ENCODE results near the gene GPA33. TPM values are rescaled to one million over a fixed set of nuclear protein-coding genes. Genes with fewer than 3 reads are reported as not detected.

The GPA33 gene
- total RNA-seq, 4 donors from 2014 or later = 87.4 to 568 (median 509) TPM

- H3K4me1 ChIP-seq = peaks cover 0 to 22% (median 11%) of the 10 kb centered on the region in 4 donors
- in situ Hi-C loops (cut with MboI; ENCODE audit: low pct_ligation_motif_present in 1 of 4, low pct_unique_long_range_greater_than_20kb in 1 of 4, low sequenced_read_pairs in 3 of 4) = loop anchor here in 1 of 4 donors (5.0 kb wide), 1 partner anchor 54 kb away; no protein-coding TSS in a partner anchor
- no peaks in the 10 kb centered on the region for H3K27me3 ChIP-seq
- H3K4me3 ChIP-seq = peak overlapping the region; percentile 12 to 45 (median 34)
- H3K9me3 ChIP-seq = no peaks in the 10 kb centered on the region
- intact Hi-C loops (cut with DNase I; ENCODE audit: low total_unique reads) = no loop called here
- peak; percentile 87 for DNase-seq
- peak overlapping the region; percentile 64 to 81 (median 76) for H3K27ac ChIP-seq
- 19% methylated on average over 47 of the region's 47 CpGs; no CpG with 5 or more reads in 1 of the 2 donors for WGBS, 2 donors (ENCODE audit: low coverage in 1 of 2)
- TF ChIP-seq POLR2AphosphoS5 (IDR thresholded peaks at IDR 0.05) (peak in 2 of 3 donors; percentile 74 to 84), CTCF (IDR thresholded peaks at IDR 0.05) (no peak), POLR2A (IDR thresholded peaks at IDR 0.05) (peak; percentile 69)
- no peaks in the 10 kb centered on the region for H3K36me3 ChIP-seq
Measured at GRCh38 chr1:167121375-167122120, 31.4 kb upstream of the GPA33 start.

GRCh38 chr1:167120899-167121298, 30.7 kb upstream of the GPA33 start:
- peak overlapping the region in 3 of 4 donors; percentile 29 to 45 (median 39) for H3K4me3 ChIP-seq
- H3K4me1 ChIP-seq = peaks cover 0 to 22% (median 11%) of the 10 kb centered on the region in 4 donors
- H3K27ac ChIP-seq = peak overlapping the region; percentile 64 to 81 (median 76)
- no peaks in the 10 kb centered on the region for H3K9me3 ChIP-seq
- TF ChIP-seq POLR2A (IDR thresholded peaks at IDR 0.05) = no peak
- no peak for TF ChIP-seq POLR2AphosphoS5 (IDR thresholded peaks at IDR 0.05)
- no peak for TF ChIP-seq CTCF (IDR thresholded peaks at IDR 0.05)
- no peak for TF ChIP-seq EP300 (IDR thresholded peaks at IDR 0.05; ENCODE audit: low read depth)
- no peak for DNase-seq
- no peaks in the 10 kb centered on the region for H3K36me3 ChIP-seq
- WGBS, 2 donors (ENCODE audit: low coverage in 1 of 2) = 30 to 54% methylated on average over 8 to 13 of the region's 13 CpGs
- intact Hi-C loops (cut with DNase I; ENCODE audit: low total_unique reads) = no loop called here
- H3K27me3 ChIP-seq = no peaks in the 10 kb centered on the region
- in situ Hi-C loops (cut with MboI; ENCODE audit: low pct_ligation_motif_present in 1 of 4, low pct_unique_long_range_greater_than_20kb in 1 of 4, low sequenced_read_pairs in 3 of 4) = loop anchor here in 1 of 4 donors (5.0 kb wide), 1 partner anchor 54 kb away; no protein-coding TSS in a partner anchor

GRCh38 chr1:167119696-167120095, 29.5 kb upstream of the GPA33 start:
- no peak for TF ChIP-seq POLR2AphosphoS5 (IDR thresholded peaks at IDR 0.05)
- no peak for TF ChIP-seq POLR2A (IDR thresholded peaks at IDR 0.05)
- TF ChIP-seq CTCF (IDR thresholded peaks at IDR 0.05) = no peak
- no peak for TF ChIP-seq EP300 (IDR thresholded peaks at IDR 0.05; ENCODE audit: low read depth)
- peak overlapping the region in 1 of 4 donors; percentile 30 for H3K27ac ChIP-seq
- no peak for DNase-seq
- no peaks in the 10 kb centered on the region for H3K9me3 ChIP-seq
- intact Hi-C loops (cut with DNase I; ENCODE audit: low total_unique reads) = no loop called here
- H3K27me3 ChIP-seq = peaks cover under 1% of the 10 kb centered on the region
- no peaks in the 10 kb centered on the region for H3K36me3 ChIP-seq
- no peak overlapping the region for H3K4me3 ChIP-seq
- 91 to 96% methylated on average over 3 of the region's 3 CpGs for WGBS, 2 donors (ENCODE audit: low coverage in 1 of 2)
- in situ Hi-C loops (cut with MboI; ENCODE audit: low pct_ligation_motif_present in 1 of 4, low pct_unique_long_range_greater_than_20kb in 1 of 4, low sequenced_read_pairs in 3 of 4) = loop anchor here in 1 of 4 donors (5.0 kb wide), 1 partner anchor 52 kb away; no protein-coding TSS in a partner anchor
- peaks cover 0 to 22% (median 11%) of the 10 kb centered on the region in 4 donors for H3K4me1 ChIP-seq

- TF ChIP-seq EP300 (IDR thresholded peaks at IDR 0.05; ENCODE audit: low read depth) (no peak), CTCF (IDR thresholded peaks at IDR 0.05) (no peak), POLR2AphosphoS5 (IDR thresholded peaks at IDR 0.05) (no peak), POLR2A (IDR thresholded peaks at IDR 0.05) (no peak)
- intact Hi-C loops (cut with DNase I; ENCODE audit: low total_unique reads) = no loop called here
- in situ Hi-C loops (cut with MboI; ENCODE audit: low pct_ligation_motif_present in 1 of 4, low pct_unique_long_range_greater_than_20kb in 1 of 4, low sequenced_read_pairs in 3 of 4) = no loop called here
- no peak for DNase-seq
- WGBS, 2 donors (ENCODE audit: low coverage in 1 of 2) = 82 to 93% methylated on average over 3 to 5 of the region's 5 CpGs
- Histone ChIP-seq H3K9me3 (no peaks in the 10 kb centered on the region), H3K4me1 (peaks cover 0 to 22% (median 11%) of the 10 kb centered on the region in 4 donors), H3K27me3 (peaks cover 4% of the 10 kb centered on the region), H3K4me3 (no peak overlapping the region), H3K36me3 (no peaks in the 10 kb centered on the region), H3K27ac (no peak overlapping the region)
Measured at GRCh38 chr1:167118188-167118587, 28.0 kb upstream of the GPA33 start.

Measured in transverse colon (tissue), 4 donors.